PC-9 (cell line): ENCODE data around the gene CDK11A.

Experiments
- EZH2 ChIP-seq: fragments of 200-600 bp; sonication (generic); IDR thresholded peaks from 2 replicates; pipeline ENCODE4 v1.8.0; 2017; ENCODE audit warnings: antibody characterized with exemption, low read depth
- TF ChIP-seq, protein P1 (sequence below): fragments of 200-600 bp; sonication (generic); conservative IDR thresholded peaks from 2 replicates; pipeline ENCODE4 v1.6.1; 2017; ENCODE audit warnings: mixed run types, antibody characterized with exemption, mild to moderate bottlenecking, moderate library complexity

DNA sequence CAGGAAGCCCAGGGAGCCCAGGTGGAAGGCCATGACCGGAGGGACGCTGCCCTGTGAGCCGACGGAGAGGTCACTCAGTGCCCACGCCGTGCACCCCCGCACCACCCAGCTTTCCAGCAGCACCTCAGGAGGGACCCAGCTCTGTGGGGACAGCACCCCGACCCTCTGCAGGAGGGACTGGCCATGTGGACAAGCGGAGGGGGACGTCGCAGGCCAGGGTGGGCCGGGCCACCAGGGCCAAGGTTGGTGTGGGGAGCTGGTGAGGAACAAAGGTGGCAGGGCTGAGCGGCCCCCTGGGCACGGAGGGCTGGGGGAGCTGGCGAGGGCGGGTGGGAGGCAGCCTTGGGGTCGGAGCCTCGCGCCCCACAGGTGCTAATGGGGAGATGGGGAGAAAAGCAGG lies 31.3 kb upstream of the CDK11A start:
- TF ChIP-seq, protein P1, sequence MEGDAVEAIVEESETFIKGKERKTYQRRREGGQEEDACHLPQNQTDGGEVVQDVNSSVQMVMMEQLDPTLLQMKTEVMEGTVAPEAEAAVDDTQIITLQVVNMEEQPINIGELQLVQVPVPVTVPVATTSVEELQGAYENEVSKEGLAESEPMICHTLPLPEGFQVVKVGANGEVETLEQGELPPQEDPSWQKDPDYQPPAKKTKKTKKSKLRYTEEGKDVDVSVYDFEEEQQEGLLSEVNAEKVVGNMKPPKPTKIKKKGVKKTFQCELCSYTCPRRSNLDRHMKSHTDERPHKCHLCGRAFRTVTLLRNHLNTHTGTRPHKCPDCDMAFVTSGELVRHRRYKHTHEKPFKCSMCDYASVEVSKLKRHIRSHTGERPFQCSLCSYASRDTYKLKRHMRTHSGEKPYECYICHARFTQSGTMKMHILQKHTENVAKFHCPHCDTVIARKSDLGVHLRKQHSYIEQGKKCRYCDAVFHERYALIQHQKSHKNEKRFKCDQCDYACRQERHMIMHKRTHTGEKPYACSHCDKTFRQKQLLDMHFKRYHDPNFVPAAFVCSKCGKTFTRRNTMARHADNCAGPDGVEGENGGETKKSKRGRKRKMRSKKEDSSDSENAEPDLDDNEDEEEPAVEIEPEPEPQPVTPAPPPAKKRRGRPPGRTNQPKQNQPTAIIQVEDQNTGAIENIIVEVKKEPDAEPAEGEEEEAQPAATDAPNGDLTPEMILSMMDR: no peak
- TF ChIP-seq EZH2: no peak
